Suprapubic skin (tissue), 3 donors: Measurements from ENCODE around the gene C1orf74.

Source experiments
- POLR2A ChIP-seq, 2 donors: fragments of 450-650 bp; IDR thresholded peaks; one replicate each; pipeline ENCODE4 v1.6.1; 2017; ENCODE audit warnings: antibody characterized with exemption in 2 of 2, mild to moderate bottlenecking in 2 of 2, moderate library complexity in 2 of 2
- TF ChIP-seq, protein P1 (sequence below), 2 donors: fragments of 200-600 bp in 1 of 2; fragments of 450-650 bp in 1 of 2; sonication (generic) in 1 of 2; IDR thresholded peaks; one replicate each; pipeline ENCODE4 v1.5.1; 2016 to 2019; ENCODE audit warnings: antibody characterized with exemption in 2 of 2, mild to moderate bottlenecking in 1 of 2, moderate library complexity in 1 of 2

DNA sequence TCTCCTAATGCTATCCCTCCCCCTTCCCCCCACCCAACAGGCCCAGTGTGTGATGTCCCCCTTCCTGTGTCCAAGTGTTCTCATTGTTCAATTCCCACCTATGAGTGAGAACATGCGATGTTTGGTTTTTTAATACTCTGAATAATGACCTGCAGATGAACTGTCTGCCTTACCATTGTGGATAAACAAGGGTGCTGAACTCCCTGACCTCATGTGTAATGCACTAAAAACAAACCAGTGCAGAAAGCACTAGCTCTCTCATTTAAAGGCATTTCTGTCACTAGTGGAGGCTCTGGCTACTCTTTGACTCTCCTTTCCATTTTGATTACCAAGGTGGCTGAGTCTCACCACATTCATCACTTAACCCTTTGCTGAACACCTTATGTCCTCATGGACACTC lies 51.6 kb downstream of the C1orf74 start:
- TF ChIP-seq, protein P1, sequence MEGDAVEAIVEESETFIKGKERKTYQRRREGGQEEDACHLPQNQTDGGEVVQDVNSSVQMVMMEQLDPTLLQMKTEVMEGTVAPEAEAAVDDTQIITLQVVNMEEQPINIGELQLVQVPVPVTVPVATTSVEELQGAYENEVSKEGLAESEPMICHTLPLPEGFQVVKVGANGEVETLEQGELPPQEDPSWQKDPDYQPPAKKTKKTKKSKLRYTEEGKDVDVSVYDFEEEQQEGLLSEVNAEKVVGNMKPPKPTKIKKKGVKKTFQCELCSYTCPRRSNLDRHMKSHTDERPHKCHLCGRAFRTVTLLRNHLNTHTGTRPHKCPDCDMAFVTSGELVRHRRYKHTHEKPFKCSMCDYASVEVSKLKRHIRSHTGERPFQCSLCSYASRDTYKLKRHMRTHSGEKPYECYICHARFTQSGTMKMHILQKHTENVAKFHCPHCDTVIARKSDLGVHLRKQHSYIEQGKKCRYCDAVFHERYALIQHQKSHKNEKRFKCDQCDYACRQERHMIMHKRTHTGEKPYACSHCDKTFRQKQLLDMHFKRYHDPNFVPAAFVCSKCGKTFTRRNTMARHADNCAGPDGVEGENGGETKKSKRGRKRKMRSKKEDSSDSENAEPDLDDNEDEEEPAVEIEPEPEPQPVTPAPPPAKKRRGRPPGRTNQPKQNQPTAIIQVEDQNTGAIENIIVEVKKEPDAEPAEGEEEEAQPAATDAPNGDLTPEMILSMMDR (IDR thresholded peaks at IDR 0.05), result no peak
- TF ChIP-seq POLR2A (IDR thresholded peaks at IDR 0.05), result no peak
